Hepatic stellate cell (primary cell): ENCODE results near the gene BCLAF1.
"Not testable (repeated sequence)": the region's sequence is repeated elsewhere in the genome, so short reads cannot be mapped to it uniquely, and the experiment has no call there.

Experiments
- DNase-seq: peaks from one replicate; pipeline ENCODE4 v3.0.0; 2011; ENCODE audit warnings: low spot score

Gene BCLAF1

DNA sequence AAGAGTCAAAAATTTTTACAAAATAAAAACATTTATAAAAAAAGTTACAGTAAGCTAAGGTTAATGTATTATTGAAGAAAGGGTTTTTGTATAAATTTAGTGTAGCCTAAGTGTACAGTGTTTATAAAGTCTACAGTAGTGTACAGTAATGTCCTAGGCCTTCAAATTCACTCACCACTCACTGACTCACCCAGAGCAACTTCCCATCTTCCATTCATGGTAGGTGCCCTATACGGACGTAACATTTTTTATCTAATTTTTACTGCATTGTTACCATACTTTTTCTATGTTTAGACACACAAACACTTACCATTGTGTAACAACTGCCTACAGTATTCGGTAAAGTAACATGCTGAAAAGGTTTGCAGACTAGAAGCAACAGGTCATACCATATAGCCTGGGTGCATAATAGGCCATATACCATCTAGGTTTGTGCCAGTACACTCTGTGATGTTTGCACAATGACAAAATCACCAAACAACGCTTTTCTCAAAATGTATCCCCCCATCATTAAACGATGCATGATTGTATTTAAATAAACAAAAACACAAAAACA lies 45.5 kb downstream of the BCLAF1 start:
- DNase-seq = no peak

GRCh38 chr6:136236466-136237293 lies 53.0 kb downstream of the BCLAF1 start:
- DNase-seq = no peak

DNA sequence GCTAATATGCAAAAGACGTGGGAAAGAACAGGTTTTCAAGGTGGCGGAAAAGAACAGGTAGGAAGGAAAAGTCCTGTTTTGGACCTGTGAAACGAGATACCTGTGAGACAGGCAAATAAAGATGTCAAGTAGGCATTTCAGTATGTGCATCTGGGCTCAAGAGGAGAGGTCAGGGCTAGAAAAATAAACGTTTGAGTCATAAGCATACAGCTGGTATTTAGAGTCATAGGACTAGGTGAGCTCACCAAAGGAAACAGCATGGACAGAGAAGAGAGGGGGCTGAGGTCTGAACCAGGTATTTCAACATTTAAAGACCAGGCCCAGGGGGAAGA lies 54.4 kb downstream of the BCLAF1 start:
- DNase-seq = peak; percentile 14

- DNase-seq = no peak
Observed at GRCh38 chr6:136232701-136233100, 56.9 kb downstream of the BCLAF1 start.

DNA sequence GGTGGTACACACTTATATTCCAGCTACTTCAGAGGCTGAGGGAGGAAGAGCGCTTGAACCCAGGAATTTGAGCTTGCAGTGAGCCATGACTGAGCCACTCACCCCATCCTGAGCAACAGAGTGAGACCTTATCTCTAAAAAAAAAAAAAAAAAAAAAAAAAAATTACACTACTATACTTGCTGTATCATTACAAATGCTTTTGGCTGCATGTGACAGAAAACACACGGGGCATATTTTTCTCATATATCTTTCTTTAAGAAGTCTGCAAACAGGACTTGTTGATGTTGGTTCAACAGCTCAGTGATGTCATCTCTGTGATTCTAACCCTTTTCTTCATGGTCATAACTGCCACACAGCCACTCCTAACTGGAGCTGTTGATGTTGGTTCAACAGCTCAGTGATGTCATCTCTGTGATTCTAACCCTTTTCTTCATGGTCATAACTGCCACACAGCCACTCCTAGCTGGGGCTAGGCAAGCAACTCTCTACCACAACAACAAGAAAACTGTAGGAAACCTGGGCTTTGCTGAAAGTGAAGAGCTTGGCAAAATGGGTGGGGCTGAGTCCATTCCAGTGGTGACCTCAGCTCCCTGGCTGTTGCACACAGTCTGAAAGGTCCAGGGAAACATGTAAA lies 59.3 kb downstream of the BCLAF1 start:
- DNase-seq = no peak

DNA sequence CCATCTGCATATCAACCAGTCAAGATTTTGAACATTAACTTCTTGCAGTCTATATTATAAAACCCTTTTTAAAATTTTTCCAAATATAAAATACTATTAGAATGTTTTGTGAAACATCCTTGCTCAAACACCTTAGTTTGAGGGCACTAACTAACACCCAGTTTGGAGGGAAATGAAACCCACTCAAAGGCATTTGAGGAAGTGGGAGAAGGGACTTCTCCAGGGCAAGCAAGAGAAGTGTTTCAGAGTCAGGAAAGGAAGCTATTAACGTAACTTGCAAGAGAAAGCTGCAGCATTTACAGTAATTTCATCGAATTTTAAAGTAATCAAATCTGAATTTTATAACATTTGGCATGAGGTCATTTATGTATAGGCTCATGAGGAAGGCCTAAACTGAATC lies 60.8 kb downstream of the BCLAF1 start:
- DNase-seq = no peak

DNA sequence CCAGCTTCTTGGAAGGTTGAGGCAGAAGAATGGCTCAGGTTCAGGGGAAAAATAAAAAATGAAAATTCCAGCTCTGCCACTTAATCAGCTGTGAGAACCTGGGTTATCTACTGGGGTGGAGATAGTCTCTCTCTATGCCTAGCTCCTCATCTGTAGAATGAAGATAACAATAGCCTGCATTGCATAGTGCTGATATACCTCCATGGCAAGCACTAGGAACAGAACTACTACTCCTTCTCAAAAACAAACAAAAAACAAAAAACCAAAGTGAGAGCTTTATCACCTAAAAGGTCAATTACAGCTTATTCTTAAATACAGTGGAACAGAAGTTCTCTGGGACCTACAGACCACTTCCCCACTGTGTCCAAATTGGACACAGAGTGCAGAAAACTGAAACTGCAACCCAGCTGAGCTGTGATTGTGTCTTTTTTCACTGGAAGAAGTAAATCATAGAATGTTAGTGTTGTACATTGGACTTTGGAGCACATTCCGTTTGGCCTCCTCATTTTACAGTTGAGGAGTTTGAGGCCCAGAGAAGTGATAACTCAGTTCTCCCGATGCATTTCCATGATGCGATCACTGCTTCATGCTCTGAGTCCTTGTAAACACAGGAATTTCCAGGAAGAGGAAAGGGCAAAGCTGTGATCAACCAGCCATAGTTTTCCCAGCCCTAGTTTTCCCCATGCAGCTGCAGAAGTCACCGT lies 62.8 kb downstream of the BCLAF1 start:
- no peak for DNase-seq

GRCh38 chr6:136226027-136226673 lies 63.5 kb downstream of the BCLAF1 start:
- peak; percentile 46 for DNase-seq

GRCh38 chr6:136225496-136225895 lies 64.2 kb downstream of the BCLAF1 start:
- DNase-seq = no peak

GRCh38 chr6:136224974-136225373 lies 64.7 kb downstream of the BCLAF1 start:
- DNase-seq = not testable (repeated sequence)

DNA sequence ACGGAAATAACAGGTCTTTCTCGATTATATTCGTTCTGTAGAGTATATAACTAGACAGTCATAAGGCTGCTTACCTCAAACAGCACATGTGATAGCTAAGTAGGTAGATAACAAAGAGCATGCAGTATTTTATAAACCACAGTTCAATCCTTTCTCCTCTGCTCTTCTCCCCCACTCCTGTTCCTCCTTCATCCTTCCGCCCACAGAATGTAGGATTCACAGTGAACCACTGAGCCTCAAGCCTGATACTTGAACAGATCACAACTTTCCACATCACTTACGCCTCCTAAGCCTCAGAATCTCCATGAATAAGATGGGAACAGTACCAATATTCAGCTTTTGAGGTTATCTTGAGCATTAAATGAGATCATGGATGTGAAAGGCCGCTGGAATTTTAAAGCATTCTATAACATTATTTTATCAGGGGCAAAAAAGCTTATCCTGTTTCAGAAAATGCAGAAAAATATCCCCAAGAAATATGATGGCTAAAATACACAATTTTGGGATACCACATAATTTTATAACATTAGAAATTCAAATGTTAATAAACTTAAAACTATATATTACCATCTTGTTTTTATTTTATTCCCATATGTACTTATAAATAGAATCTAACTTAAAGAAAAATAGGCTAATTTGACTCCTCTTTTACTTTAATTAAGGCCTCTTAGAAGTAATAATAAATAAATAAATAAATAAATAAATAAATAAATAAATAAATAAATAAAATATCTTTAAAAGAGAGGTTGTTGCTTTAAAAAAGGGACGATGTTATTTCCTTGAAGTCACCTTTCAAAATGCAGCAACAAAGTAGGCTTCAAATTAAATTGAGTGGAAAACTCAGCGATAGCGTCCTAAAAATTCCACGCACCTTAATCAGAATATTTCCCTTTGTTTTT lies 72.9 kb downstream of the BCLAF1 start:
- no peak for DNase-seq

GRCh38 chr6:136213853-136214252 lies 75.8 kb downstream of the BCLAF1 start:
- no peak for DNase-seq

- no peak for DNase-seq
Observed at GRCh38 chr6:136213012-136213539, 76.6 kb downstream of the BCLAF1 start.

DNA sequence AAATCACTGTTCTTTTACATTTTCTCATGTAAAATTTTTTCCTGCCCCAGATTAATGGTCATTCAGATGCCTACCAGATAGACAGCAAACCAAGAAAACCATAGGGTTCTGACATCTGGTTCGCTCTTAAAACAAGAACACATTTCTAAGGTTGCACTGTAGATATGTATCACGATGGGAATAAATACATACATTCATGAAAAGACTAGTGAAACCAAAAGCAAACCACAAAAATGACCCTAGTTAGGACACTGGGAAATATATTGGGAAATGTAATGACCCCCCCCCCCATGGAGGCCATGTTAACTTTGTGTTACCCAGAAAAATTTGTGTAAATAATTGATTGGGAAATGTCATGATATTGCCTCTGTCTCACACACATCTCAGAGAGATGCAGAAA lies 77.0 kb downstream of the BCLAF1 start:
- DNase-seq = no peak

- no peak for DNase-seq
Observed at GRCh38 chr6:136210398-136211165, 79.1 kb downstream of the BCLAF1 start.

GRCh38 chr6:136209496-136209895 lies 80.2 kb downstream of the BCLAF1 start:
- DNase-seq = no peak

DNA sequence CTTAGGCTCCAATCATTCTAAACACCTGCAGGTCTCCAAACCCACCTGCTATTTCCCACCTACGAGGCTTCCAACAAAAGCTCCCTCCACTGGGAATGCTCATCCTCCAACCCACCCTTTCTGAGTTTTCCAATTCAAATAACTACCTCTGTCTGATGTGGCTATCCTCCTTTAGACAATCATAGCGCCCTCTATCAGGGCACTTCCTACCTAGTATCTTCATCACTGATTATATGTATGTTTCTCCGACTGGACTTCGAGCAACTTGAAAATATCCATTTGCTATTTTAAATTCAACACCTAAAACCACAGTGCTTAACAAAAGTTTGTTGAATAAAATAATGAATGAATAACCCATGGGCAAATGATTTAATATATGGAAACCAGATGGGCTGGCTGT lies 80.9 kb downstream of the BCLAF1 start:
- no peak for DNase-seq
